PFSK-1 (cell line): ENCODE measurements around the gene ABLIM2.

ENCODE experiments used
- POLR2AphosphoS5 ChIP-seq: IDR thresholded peaks from 2 replicates; pipeline ENCODE4 v1.6.1; 2012; ENCODE audit warnings: low read depth, mild to moderate bottlenecking, control low read depth, low read length, moderate library complexity
- TAF1 ChIP-seq: IDR thresholded peaks from 2 replicates; pipeline ENCODE4 v1.6.1; 2012; ENCODE audit warnings: low read length, control low read depth, borderline replicate concordance; ENCODE audit not compliant: insufficient read depth
- TF ChIP-seq, protein P1 (sequence below), 2 experiments: IDR thresholded peaks; 2 replicates each; pipeline versions ENCODE4 v1.6.1 to v1.8.0; 2011 to 2012; ENCODE audit warnings: low read depth in 2 of 2, low read length in 2 of 2, control low read depth in 1 of 2, inconsistent platforms in 1 of 2, mild to moderate bottlenecking in 1 of 2, moderate library complexity in 1 of 2; ENCODE audit not compliant: insufficient read depth in 1 of 2

GRCh38 chr4:7984286-7984925 is 174.2 kb downstream of the ABLIM2 start:
- no peak for TF ChIP-seq POLR2AphosphoS5
- TF ChIP-seq, protein P1, sequence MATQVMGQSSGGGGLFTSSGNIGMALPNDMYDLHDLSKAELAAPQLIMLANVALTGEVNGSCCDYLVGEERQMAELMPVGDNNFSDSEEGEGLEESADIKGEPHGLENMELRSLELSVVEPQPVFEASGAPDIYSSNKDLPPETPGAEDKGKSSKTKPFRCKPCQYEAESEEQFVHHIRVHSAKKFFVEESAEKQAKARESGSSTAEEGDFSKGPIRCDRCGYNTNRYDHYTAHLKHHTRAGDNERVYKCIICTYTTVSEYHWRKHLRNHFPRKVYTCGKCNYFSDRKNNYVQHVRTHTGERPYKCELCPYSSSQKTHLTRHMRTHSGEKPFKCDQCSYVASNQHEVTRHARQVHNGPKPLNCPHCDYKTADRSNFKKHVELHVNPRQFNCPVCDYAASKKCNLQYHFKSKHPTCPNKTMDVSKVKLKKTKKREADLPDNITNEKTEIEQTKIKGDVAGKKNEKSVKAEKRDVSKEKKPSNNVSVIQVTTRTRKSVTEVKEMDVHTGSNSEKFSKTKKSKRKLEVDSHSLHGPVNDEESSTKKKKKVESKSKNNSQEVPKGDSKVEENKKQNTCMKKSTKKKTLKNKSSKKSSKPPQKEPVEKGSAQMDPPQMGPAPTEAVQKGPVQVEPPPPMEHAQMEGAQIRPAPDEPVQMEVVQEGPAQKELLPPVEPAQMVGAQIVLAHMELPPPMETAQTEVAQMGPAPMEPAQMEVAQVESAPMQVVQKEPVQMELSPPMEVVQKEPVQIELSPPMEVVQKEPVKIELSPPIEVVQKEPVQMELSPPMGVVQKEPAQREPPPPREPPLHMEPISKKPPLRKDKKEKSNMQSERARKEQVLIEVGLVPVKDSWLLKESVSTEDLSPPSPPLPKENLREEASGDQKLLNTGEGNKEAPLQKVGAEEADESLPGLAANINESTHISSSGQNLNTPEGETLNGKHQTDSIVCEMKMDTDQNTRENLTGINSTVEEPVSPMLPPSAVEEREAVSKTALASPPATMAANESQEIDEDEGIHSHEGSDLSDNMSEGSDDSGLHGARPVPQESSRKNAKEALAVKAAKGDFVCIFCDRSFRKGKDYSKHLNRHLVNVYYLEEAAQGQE (IDR thresholded peaks at IDR 0.05; ENCODE audit: insufficient read depth in 1 of 2, low read depth in 2 of 2, low read length in 2 of 2) = no peak
- TF ChIP-seq TAF1 = no peak
